GM12891 (cell line): ENCODE data around the gene CDH4.

Source experiments
- PAX5 ChIP-seq: IDR thresholded peaks from 2 replicates; pipeline ENCODE4 v1.6.1; 2011; ENCODE audit warnings: low read length, moderate library complexity, mild to moderate bottlenecking; ENCODE audit not compliant: insufficient read depth, severe bottlenecking
- POLR2A ChIP-seq: IDR thresholded peaks from 2 replicates; pipeline ENCODE4 v1.6.1; 2011; ENCODE audit warnings: low read depth, low read length, control low read depth
- POLR2AphosphoS5 ChIP-seq: IDR thresholded peaks from 2 replicates; pipeline ENCODE4 v1.6.1; 2011; ENCODE audit warnings: low read depth, low read length, control low read depth
- SPI1 ChIP-seq: IDR thresholded peaks from 2 replicates; pipeline ENCODE4 v1.6.1; 2011; ENCODE audit warnings: low read depth, low read length, control low read depth
- TAF1 ChIP-seq: IDR thresholded peaks from 2 replicates; pipeline ENCODE4 v1.6.1; 2011; ENCODE audit warnings: low read depth, low read length, control low read depth

GRCh38 chr20:61907081-61907891 is 655.2 kb downstream of the CDH4 start:
- TF ChIP-seq POLR2AphosphoS5 (no peak), POLR2A (no peak), PAX5 (no peak), SPI1 (no peak), TAF1 (no peak)
